Placental epithelial cell (primary cell): ENCODE measurements around the gene DNAH11. TPM values are rescaled to one million over a fixed set of nuclear protein-coding genes. Genes with fewer than 3 reads are reported as not detected.

ENCODE experiments used
- total RNA-seq: library from RNA; depleted of rRNA; stranded (reverse); fragments of >200 nt; gene quantifications from 2 replicates; pipeline ENCODE4 v1.2.3, GENCODE V29; 2012

Gene DNAH11
- 0.39 and 2.2 TPM in 2 replicates for total RNA-seq

GRCh38 chr7:21542891-21543527, at the start of gene DNAH11:
Gene DNAH11, plus strand, starts transcription at chr7:21543039. Its CDS starts 207 bp downstream, at chr7:21543246.

GRCh38 chr7:21945454-21946221, 402.8 kb downstream of the DNAH11 start, which contains the start of gene CDCA7L:
Gene CDCA7L, minus strand, starts transcription at chr7:21945899. Its CDS starts 95 bp downstream, at chr7:21945804.

Other genes starting within 250 kb of the DNAH11 start
- gene SP4, start 115.0 kb upstream of the DNAH11 start, total RNA-seq: 3.1 and 4.9 TPM in 2 replicates